NCI-H82 (cell line): ENCODE measurements around the gene ATP9B.

Source experiments
- DNase-seq: peaks from one replicate; lab custom pipeline; 2025; lab: John Stamatoyannopoulos, UW

The ATP9B gene

DNA sequence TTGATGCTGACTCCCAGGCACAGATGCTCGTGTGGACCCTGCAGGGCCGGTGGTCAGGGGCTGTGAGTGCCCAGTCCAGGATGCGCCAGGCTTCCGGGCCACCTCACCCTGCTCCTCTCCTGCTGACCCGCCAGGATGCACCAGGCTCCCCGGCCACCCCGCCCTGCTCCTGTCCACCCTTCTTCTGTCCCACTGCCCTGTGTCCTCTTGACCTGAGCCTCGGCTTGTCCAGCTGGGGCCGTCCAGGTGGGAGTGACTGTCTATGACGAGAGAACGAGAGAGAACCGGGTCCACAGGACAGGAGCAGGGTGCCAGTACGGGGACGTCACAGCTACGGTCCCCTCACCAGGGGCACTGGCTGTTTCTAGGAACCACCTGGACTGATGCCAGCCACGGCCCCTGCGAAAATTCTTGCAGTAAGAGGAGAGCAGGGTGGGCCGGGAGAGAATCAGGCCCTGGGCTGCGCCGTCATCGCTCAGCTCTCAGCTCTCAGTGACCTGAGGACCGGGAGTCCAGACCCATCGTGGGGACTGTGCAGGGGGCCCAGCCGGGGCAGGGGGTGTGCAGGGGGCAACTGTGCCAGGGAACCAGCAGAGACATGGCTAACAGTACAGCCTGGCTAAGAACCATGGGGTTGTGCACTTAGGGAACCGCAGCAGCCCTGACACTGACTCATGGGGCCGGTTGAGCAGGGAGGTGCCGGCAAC lies 313.6 kb downstream of the ATP9B start:
- no peak for DNase-seq

DNA sequence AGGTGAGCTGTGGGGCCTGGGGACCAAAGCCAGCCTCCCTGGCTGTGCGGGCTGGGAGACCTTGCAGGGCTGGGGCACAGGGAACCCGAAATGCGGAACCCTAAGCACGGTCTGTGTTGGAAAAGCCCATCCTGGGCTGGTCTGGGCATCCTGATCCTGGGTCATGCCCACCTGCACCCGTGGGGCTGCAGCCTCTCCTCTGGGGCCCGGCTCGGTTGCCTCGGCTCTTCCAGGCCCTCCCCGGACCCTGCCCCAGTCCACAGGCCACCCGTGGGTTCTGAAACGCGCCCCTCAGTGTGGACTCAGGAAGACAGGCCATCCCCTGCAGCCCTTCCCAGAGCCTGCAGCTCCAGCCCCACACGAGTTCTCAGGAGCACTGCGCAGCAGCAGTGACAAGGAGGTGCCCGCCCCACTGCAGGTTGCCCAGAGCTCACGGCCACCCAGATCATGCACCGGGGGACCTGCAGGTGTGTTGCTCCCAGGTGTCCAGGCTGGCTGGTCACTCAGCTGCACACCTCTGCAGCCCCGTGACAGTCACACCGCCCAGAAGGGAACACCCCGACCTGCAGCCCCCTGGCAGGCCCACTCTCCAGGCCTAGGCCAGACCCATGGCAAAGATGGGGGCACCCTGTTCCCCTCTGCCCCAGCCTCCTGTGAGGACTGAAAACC lies 314.3 kb downstream of the ATP9B start:
- DNase-seq: no peak

DNA sequence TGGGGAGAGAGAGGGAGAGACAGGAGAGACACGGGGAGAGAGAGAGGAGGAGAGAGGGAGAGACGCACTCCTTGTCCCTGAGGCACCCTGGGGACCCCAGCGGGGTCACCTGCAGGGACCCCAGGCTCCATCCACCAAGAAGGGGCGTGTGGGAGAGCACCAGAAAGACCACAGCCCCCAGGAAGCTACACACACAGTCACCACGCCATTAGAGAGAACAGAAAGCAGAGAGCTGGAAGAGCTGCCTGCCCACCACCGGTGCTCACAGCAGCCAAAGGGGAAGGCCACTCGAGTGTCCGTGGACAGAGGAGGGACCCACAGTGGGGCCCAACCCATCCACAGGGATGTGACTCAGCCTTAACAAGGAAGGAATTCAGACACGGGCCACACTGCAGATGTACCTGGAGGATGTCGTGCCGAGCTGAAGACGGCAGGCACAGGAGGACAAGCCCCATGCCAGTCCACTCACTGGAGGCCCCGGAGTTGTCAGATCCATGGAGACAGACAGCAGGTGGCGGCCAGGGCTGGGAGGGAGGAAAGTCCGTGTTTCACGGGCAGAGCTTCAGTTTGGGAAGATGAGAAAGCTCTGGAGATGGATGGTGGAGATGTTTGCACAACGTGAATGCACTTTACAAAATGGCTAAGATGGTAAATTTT lies 315.1 kb downstream of the ATP9B start:
- DNase-seq: no peak

DNA sequence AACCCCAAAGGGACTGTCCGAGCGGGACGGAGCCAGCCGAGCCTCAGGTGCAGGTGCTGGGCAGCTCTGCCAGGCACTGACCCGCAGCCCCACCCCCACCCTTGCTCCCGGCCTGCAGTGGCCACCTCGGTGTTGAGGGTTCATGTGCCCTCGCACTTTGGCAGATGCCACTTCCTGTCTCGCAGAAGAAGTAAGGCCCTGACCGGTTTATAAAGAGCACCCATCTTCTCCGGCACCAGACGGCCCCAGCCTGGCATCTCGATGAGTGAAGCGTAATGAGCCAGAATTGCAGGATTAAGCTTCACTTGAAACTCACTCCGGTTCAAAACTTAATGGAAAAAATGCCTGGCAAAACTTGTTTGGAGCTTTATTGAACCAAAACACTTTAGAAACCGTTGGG lies 315.6 kb downstream of the ATP9B start:
- no peak for DNase-seq

DNA sequence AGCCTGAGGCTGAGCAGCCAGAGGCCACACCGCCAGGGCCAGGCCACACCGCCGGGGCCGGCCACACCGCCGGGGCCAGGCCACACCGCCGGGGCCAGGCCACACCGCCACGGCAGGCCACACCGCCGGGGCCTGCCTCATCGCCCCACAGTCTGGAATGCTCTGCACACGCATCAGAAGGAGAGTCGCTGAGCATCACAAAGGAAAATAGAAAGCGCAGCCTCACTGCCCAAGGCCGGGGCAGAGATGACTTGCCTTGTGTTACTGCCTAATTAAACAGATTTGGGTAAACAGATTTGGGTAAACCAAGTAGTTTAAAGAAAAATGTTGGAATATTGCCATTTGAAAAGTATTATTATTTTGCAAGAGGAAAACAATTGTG lies 316.1 kb downstream of the ATP9B start:
- DNase-seq: no peak

DNA sequence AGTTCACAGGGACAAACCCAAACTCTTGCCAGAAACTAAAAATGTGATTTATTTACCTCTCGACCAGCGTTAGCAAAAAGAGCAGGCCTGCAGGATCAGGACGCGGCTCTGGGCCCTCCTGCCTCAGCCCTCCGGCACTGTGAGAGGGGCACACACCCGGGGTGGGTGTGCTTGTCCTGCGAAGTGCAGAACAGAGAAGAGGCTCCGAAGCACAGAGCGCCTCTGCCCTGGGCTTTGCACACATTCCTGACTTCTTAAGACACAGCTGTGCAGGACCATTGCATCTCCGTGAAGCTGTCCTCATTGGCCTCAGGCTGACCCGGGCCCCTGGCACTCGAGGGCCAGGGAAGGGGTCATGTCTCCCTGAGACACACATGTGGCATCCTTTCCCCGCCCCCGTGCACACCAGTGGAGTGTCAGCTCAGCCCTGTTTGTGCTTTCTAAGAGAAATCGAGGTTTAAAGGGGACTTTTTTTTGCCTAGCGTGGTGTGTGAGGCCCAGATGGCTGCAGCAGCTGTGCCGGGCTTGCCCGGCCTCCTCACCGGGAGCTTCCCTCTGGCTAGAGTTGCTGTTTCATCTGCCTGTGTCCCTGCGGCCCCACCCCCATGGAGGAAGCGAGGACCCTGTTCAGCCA lies 316.6 kb downstream of the ATP9B start:
- no peak for DNase-seq

DNA sequence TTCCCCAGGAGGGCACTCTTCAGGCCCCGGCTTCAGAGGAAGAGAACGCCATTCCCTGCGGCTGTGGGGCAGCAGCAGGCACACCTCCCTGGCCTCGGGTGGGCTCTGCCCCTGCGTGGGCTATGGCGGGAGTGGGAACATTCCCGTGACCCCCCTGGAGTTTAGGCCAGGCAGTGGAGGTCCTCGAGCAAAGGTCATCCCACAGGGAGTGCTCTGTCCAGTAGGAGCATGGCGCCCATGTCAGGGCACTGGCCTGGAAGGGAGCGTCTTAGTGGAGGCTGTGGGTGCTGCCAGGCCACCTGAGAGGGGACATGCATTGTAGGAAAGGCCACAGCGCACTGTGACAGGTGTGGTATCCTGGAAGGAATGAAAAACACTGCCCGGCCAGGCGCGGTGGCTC lies 317.4 kb downstream of the ATP9B start:
- no peak for DNase-seq

DNA sequence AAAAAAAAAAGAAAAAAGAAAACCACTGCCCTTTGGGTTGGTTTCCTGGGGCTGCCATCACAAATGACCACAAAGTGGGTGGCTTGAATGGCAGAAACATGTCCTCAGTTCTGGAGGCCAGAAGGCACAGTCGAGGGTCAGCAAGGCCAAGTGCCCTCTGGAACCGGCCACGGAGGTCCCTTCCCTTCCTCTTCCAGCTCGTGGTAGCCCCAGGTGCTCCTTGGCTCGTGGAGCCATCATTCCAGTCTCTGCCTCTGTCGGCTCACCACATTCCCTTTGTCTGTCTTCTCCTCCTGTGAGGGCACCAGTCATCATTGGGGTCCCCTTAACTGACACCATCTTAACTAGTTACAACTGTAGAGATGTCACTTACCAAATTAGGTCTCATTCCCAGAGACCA lies 318.0 kb downstream of the ATP9B start:
- DNase-seq: no peak

DNA sequence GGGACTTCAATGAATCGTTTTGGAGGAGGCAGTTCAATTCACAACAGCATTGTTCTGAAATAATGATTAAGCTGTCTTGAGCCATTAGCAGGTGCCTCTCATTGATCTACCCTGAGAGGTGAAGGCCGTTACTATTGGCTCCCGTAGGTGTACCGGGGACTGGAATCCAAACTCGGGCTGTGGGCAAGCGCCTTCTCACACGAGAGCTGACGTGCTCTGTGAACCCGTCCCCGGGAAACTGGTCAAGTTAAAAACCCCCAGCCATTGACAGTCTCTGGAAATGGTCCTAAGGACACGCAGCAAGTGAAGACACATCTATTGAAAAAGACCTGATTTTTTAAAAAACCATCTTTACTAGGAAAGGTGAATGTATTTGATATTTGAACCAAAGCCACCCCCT lies 318.4 kb downstream of the ATP9B start:
- DNase-seq: no peak

DNA sequence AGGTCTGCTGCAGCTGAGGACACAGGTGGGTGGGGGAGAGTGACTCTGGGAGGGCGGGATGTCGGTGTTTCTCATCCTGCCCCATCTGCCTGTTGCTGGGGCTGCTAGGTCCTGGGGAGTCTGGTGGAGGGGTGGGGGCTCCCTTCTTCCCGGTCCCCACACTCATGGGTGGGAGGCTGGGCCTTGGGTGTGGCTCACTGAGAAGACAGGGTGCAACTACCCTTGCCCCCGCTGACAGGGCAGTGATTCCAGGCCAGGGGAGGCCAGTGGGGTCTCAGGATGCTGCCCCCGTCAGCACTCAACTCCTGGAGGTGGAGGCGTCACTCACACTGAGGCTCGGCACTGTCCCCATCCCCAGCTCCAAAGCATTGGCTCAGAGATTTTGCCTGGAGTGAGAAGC lies 318.8 kb downstream of the ATP9B start:
- no peak for DNase-seq

DNA sequence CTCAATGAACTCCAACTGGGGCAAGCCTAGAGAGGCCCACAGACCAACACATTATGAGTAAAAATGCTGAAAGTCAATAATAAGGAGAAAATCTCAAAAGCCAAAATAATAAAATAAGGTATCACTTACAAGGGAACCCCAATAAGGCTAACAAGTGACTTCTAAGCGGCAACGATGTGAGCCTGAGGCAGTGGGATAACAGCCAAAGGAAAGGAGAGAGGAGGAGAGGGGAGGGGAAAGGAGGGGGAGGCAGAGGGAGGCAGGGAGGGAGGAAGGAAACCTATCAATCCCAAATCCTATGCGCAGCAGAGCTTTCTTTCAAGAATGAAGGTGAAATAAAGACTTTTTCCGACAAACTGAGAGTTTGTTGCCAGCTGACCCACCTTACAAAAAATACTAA lies 320.5 kb downstream of the ATP9B start:
- DNase-seq: no peak

DNA sequence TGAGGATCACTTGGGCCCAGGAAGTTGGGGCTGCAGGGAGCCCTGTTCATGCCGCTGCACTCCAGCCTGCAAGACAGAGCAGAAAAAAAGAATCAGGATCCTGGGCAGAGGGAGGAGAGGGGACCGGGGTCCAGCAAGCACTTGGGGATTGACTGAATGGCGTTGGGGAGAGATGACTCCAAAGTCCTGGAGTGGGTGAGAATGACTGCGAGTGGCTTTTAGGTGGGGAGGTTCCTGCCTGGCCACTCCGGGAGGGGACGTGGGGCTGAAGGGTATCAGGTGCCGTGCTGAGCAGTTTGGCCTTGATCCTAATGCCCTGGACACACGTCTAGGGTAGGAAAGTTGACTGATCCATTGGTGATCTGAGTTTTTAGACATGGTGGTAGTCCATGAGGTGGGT lies 323.0 kb downstream of the ATP9B start:
- no peak for DNase-seq

DNA sequence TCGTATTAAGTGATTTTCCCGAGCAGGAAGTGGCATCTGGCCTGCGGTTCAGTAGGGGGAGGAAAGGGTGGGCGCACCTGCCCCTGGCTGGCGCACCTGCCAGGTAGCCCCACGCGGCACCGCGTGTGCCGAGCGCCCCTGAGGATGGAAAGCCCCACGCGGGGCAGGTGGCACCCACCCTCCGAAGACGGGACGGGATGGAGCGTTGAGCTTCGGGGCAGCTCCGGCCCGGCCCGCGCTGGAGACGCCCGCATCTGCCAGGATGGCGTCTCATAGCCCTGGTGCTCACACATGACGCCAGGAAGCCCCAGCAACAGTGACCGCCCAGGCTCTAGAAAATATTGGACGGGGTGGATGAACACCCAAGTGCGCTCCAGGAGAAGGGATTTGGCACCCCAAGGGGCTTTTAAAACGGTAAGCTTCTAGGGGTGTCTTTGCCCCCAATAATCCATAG lies 324.0 kb downstream of the ATP9B start:
- no peak for DNase-seq

DNA sequence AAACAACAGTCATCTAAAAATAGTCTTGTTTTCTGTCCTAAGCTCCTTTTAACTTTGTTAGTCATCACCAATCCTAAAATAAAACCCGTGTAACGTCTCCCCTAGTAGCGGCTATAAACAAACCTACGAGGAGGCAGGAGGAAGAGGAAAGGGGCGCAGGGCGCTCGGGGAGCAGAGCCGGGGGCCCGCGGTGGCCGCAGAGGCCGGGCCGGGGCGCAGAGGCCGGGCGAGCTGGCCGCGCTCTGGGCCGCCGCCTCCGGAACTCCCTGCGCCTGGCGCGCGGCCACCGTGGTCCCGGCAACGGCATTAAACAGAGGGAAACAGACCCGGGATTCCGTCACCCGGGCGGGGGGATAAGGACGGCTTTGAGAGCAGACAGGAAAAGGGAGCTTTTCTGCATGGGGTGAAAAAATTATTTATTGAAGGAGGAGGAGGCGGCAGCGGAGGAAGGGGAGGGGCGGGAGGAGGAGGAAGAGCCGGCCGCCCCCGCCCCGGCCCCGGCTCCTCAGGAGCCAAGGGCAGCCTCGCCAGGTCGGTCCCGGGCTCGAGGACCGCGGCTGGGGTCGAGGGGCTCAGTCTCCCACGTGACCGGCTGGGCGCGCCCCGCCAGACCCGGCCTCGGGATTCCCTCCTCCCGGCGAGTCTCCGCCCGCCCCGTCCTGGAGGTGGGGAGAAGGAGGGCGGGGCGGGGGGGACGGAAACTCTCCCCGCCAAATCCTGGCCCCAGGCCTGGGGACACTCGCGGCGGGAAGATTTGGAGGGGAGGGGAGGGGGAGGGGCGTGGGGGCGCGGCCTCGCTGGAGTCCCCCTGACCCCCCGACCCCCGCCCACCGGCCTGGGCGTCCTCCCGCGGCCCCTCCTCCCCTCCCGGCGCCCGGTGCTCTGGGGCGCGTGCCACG lies 324.7 kb downstream of the ATP9B start:
- DNase-seq: peak; percentile 39

DNA sequence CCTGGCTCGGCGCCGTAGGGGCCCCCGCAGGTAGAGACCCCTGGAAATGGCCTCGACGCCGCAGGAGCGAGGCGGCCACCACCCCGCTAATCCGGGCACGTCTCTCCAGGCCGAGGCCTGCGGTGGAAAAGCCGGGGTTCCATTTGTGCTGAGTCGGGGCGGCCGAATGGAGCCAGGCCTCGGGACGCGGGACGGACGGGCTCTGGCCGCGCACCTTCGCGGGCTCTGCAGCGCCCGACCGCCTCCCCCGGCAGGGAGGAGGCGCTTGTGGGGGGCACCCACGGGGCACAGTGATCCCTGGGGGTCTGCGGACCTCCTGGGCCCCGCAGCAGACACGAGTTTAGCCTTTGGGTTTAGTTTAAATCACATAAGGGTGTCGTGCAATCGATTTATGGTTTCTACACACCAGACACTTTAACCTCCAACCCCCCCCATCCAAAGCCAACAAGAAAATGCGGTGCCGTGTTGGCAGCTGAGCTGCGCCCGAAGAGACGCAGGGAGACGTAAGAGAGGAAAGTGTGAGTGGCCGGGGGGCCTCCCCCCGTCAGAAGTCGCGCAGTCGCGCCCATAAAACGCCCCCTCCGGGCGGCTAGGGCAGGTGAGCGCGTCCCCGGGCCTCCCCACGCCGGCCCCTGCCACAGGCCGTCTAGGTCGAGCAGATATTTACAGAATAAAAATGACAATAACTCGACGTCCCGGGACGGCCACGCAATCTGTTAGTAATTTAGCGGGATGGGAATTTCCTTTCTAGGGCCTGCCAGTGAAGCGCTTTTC lies 325.5 kb downstream of the ATP9B start:
- no peak for DNase-seq

DNA sequence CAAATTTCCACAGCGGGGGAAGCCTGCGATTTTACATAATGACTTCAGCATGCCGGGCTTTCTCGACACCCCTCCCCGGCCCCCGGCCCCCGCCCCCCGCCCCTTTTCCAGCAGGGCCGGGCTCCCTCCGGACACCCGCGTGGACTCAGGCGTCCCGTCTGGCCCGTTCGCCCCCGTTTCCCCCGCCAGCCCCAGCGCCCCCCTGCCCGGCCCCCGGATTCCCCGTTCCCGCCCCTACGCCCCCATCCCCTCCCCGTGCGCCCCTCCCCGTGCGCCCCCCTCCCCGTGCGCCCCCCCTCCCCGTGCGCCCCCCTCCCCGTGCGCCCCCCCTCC lies 326.1 kb downstream of the ATP9B start:
- no peak for DNase-seq

DNA sequence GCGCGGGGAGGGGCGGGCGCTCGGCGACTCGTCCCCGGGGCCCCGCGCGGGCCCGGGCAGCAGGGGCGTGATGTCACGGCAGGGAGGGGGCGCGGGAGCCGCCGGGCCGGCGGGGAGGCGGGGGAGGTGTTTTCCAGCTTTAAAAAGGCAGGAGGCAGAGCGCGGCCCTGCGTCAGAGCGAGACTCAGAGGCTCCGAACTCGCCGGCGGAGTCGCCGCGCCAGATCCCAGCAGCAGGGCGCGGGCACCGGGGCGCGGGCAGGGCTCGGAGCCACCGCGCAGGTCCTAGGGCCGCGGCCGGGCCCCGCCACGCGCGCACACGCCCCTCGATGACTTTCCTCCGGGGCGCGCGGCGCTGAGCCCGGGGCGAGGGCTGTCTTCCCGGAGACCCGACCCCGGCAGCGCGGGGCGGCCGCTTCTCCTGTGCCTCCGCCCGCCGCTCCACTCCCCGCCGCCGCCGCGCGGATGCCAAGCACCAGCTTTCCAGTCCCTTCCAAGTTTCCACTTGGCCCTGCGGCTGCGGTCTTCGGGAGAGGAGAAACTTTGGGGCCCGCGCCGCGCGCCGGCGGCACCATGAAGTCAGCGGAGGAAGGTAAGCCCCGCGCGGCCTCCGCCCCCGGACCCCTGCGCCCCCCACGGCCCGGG lies 326.7 kb downstream of the ATP9B start, which contains the start of gene NFATC1:
Gene NFATC1 (plus strand): TSS at position 170 of the 644 bp plus-strand sequence. CDS start 295 bp downstream, at position 465.
- DNase-seq: peak; percentile 38

DNA sequence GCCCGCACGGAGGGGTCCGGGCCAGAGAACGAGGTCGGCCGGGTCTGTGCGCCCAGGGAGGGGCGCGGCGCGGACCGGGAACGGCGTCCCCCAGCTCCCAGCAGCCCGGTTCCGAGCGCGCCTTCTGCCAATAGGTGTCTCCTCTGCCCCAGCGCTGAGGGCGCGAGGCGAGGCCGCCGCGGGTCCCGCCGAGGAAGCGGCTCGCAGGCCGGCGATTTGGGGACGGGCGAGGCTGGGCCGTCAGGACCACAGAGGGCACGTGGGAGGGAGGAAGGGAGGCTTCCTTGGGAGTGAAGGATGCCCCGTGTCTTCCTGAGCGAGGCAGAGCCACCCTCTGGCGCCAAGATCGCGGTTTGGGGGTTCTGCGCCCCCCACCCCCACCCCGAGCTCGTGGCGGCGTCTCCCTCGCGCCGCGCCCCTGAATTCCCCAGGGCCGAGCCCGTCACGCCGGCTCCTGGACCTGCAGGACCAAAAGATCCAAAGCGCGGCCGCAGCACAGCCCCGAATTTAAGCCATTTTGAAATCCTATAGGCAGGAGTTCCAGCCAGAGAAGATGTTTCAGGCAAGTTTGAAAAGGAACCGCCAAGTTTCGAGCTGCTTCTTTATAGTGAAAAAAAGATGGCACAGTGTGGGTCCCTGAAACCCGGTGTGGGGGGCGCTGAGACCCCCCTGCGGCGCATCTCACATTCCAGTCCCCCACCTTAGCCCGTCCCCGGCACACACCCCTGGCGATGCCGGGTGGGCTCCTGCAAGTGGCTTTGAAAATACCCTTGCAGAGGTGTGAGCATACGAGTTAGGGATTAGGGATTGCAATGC lies 327.4 kb downstream of the ATP9B start:
- DNase-seq: no peak

DNA sequence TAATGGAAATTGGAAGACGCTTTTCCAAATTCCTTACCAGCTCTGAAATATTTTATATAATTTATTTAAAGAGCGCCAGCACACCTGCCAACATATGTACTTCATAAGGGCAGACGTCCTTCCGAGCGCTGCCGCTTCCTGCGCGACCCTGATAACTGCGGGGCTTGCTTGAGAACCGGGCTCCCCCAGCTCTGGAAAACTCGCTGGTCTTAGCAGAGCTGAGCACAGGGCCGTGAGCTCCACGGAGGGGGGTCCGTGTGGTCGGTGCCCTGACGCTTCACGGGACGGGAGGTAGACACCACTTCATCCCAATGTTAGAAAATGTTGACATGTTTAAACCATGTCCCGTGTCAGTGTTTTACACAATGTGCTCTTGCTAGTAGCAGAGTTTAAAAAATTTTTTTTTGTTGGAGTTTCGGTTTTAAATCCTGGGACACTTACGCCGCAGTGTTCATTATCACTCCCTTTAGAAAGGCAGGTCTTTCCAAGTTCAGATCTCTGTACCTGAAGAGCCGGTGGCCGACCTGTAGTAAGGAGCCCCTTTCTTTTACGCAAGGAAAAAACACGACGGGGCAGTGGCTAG lies 328.1 kb downstream of the ATP9B start:
- no peak for DNase-seq
